GM18498 (cell line): ENCODE measurements around the gene PIP4P1.
A peak's percentile ranks its signal among the peaks of the same experiment; 100 is the strongest.

Source experiments
- ATAC-seq: cut with Tn5 transposase; IDR thresholded peaks from one replicate; pipeline ENCODE4 v1.9.1; 2021; ENCODE audit warnings: mild to moderate bottlenecking, moderate library complexity; ENCODE audit not compliant: unreplicated experiment

PIP4P1 gene

GRCh38 chr14:20438664-20439063 is 22.6 kb downstream of the PIP4P1 start:
- ATAC-seq: no peak

DNA sequence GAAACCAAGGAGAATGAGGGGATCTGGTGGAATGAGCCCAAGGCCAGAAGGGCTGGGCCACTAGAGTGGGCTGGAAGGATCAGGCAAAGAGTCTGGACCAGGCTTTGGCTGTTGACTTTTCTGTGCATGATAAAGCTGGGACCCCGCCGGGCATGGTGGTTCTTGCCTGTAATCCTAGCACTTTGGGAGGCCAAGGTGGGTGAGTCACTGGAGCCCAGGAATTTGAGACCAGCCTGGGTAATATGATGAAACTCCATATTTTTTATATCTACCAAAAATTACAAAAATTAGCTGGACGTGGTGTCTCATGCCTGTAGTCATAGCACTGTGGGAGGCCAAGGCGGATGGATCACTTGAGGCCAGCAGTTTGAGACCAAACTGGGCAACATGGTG is 24.9 kb downstream of the PIP4P1 start:
- ATAC-seq: no peak

DNA sequence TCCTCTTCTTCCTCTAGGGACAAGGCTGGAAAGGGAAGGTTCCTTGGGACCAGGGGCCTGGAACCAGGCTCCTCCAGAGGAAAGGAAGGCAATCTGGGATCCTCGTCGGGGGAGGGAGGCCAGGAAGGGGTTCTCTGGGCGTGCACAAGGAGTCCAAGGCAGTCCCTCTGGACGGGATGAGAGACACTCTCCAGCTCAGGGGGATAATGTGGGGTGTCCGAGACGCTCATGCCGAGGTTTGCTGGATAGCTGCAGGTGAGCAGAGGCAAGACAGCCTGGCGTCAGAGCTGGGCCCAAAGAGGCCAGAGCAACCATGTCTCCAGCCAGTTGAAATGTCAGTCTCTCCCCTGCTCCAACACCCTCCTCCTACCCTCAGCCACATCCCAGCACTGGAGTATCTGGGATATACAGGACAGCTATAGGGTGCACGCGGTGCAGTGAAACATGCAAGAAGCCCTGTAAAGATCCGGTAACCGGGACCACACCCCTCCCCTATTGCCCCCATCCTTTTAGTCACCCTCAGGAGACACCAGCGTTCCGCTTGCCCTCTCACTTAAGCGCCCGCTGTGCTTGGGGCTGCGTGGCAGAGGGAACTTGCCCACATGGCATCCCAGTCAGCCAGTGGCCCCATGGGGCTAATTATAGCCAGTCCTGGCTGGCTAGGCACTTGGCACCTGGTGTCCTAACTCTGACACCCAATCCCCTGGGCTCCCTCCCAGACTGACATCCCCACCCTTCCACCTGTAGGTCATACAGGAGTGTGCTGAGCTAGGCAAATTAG is 25.5 kb downstream of the PIP4P1 start, which contains the start of gene KLHL33:
TSS of gene KLHL33 (minus strand) at position 585 of the 781 bp plus-strand sequence. CDS start at position 230, 355 bp downstream.
- no peak for ATAC-seq

DNA sequence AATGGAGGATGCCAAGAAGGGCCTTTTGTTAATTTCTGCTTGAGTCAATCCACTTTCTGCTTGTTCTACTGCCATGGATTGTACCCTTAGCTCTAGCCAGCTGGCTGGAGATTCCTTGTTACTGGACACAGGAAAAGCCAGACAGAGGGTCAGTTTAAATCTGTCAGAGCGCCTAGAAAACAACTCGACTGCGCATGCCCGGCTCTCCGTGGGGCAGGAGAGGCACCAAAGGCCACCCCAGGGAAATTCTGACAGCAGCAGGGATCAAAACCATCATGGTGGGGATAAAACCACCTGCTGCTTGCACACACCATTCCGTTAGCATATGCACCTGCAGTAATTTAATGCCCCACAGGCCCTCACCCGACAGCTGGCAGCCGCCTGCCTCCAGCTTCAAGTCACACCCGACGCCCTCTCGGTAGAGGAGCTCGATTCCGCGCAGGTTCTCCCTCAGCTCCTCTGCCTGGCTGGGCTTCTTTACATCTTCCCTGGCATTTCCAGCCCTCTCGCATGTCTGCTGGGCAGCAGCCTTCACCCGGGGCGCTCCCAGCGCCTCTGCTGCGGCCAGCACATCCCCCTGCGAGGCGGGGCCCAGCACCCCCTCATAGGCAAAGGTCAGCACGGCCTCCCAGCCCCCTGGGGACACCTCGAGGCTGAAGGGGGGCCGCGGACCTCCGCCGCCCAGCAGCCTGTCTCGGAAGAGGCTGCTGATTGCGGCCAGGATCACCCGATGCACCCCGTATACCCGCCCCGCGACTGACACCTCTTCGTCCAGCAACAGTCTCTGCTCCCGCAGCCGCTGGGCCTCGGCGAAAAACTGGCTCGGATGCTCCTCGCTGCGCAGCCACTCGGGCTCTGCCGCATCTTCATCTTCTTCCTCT is 26.3 kb downstream of the PIP4P1 start:
- ATAC-seq: no peak

DNA sequence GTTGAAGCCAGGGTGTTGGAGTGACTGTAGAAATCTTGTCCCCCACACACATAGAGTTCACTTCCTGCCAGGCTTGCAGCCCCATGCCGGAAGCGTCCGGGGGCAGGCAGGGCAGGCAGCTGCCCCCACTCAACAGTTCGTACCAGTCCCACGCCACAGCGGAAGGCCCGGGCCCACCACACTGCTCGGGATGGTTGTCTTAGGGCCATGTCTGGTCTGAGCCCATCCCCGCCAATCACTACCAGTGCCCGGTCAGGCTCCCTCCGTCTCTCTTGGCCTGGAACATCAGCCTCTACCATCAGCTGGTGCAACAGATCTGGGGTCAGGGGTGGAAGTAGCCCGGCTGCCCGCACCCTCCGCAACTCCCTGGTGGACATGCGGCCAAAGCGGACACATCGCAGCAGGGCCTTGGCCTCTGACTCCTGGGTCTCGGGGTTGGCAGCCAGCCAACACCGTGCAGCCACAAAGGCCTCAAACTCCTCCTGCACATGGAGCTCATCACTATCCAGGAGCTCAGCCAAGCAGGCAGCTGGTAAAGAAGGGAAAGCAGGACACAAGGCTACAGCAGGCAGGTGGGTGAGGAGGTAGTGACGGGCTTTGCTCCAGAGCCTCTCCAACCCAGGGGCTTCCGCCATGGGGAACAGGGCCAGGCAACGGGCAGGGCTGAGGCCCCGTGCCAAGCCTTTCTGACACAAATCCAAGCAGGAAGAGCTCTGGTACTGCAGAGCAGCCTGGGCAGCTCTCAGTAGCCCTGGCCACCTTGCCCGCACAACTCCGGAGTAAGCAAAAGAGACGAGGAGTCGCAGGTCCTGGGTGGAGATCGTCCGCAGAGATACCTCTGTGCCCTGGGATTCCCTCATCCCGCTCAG is 31.2 kb downstream of the PIP4P1 start:
- no peak for ATAC-seq

- ATAC-seq: no peak
Observed at GRCh38 chr14:20428802-20429201, 32.4 kb downstream of the PIP4P1 start.

DNA sequence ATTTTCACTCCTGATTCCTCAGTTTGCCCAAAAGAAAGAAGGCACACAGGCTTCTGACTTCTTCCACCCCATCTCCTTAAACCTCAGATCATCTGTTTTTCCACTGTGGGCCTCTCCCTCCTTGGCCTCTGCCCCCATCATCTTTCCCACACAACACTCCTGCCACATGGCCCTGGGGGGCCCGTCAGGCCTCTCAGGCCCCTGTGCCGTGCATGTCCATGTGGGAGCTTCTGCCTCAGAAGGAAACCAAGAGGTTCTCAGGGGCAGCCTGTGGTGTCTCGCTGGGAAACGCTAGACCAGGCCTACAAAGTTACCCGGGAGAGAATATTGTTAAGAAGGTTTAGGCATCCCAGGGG is 33.2 kb downstream of the PIP4P1 start:
- ATAC-seq: peak; percentile 48

DNA sequence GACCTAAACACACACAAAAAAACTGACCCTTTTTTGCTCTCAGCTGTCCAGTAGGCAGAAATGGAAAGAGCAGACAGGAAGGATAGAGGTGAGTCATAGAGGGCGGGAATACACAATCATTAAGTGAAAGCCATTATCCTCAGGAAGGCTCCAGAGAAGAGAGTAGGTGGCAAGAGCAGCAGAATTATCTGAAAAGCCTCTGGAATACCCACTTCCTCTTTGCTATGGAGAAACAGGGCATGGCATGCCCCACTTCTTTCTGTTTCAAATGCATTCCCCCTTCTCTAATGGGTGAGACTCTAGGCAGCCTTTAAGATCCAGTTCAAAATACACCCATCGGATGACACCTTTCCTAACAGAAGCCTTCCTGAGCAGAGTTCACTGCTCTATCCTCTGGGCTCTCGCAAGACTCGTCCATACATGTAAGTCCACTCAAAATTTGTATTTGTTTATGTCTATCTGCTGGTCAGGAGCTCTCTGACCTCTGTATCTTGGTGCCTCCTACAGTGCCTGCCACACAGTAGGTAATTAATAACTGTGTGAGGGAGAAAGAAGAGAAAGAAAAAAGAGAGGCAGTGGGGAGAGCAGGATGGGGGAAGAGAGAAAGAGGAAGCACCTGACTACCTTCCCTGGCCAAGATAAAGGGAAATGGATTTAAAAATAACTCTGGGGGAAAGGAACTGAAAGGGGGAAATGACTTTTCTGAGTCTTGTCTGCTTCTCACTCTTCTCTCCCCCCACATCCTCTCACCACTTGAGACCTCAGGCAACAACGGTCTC is 33.8 kb downstream of the PIP4P1 start:
- peak; percentile 73 for ATAC-seq

DNA sequence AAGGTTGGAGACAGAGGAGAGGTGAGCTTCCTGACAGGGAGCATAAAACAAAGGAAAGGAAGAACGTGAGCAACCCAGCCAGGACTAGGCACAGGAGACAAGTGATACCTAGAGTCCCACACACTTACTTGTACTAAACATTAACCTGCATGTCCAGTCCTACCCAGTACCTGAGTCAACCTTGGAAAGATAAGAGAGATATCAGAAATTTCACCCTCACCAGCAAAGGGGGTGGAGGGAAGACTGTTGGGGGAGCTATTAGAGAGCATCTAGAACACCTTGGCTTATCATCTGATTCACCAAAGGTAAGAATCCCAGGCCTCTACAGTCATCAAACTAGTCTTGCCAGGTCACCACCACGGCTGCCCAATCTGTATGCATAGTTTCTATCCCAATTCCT is 36.4 kb downstream of the PIP4P1 start:
- no peak for ATAC-seq

DNA sequence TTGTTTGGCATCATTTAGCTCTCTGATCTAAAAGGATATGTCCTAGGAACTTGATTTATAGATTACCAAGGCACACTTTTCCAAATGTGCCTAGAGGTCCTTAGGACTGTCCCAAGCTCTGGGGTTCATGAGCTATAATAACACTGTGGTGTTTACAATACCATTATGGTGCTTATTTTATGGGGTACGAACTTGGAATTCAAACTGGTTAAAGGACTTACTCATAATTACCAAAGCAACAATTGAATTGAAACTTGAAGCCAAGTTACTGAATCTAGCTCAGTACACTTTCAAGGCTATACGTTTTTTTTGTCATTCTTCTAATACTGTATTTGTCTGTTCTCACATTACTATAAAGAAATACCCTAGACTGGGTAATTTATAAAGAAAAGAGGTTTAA is 38.3 kb downstream of the PIP4P1 start:
- ATAC-seq: no peak

DNA sequence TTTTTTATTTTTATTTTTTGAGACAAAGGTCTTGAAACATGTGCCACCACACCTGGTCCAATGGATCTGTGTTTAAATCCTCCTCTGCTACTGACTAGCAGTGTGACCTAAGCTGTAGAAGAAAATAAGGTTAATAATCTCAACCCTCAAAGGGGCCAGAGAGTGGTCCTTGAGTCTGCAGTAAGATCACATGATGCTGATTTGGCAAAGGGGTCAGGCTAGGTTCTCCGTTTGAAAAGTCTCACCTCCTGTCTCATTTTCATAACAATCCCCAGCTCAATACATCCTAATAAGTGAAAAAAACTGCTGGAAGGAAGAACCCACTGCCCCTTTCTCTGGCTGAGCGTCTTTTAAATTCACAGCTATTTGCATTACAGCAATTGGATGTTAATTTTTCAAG is 40.0 kb downstream of the PIP4P1 start:
- ATAC-seq: no peak

GRCh38 chr14:20419419-20419818 is 41.8 kb downstream of the PIP4P1 start:
- ATAC-seq: no peak

- ATAC-seq: no peak
Observed at GRCh38 chr14:20418501-20418909, 42.7 kb downstream of the PIP4P1 start.

GRCh38 chr14:20417250-20418186 is 43.7 kb downstream of the PIP4P1 start:
- no peak for ATAC-seq

DNA sequence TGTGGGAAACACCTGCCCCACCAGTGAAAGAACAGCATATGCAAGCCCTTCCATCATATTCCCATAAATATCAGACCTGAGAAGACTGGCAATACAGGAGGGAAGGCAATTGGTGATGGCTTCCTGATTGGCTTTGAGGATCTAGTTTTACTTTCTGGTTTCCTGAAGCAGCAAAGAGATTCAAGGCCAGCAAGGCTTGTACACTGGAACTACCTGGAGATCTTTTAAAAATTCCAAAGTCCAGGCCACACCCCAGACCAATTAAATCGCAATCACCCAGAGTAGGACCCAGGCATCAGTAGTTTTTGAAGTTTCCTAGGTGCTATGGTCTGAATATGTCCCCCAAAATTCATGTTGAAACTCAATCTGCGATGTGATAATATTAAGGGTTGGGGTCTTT is 45.0 kb downstream of the PIP4P1 start:
- no peak for ATAC-seq

- ATAC-seq: peak; percentile 42
Observed at GRCh38 chr14:20415782-20416206, 45.4 kb downstream of the PIP4P1 start.

DNA sequence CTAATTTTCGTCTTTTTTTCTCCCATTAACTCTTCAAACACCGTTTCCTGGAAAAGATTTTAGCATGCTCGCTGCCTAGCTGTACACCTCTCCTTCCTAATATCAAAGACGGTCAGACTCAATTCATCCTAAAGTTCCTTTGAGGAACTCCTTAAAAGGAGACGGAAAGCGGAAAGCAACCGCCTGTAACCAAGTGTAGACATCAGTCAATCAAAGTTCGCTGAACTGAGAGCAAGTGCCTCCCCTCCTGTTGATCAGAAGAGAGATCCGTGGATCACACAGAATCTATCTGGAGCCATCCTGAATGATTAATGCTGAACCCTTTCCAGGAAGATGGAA is 47.5 kb downstream of the PIP4P1 start:
- peak; percentile 46 for ATAC-seq

DNA sequence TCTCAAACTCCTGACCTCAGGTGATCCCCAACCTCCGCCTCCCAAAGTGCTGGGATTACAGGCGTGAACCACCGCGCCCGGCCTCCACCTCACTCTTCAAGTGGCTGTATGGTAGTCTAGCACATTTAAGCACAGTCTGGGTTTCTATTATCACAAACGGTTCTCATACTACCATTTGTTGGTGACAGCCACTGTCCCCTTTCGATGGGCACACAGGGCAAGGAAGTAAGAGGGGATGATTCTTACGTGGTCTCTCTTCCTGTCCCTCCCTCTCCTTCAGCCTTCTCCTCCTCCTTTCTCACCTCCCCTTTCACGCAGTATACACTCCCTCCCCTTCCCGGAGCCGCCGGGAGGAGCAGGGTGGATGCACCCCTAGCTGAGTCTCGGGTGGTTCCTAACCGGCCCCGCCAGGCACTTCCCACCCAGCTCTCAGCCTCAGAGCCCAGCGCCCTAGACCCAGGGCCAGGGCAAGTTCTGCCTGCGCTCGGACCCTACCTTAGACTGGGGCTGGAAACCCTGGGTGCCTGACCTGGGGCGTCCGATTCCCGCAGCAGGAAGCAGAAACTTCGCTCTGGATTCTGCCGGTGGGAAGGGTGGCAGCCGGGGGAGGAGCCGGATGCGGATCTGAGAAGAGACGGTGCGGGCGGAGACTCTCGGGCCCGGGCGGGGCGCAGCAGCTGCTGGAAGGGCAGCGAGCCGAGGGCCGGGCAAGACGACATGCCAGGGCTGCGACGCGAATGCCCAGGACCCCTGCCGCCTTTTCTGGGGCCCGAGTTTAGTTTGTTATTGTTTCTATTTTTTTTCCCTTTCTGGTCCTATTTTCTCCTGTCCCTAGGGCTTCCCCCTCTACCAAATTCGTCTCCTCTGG is 48.1 kb downstream of the PIP4P1 start, which contains the start of gene TEP1:
TSS of gene TEP1 (minus strand) at position 626 of the 868 bp plus-strand sequence. CDS start 5,062 bp downstream, outside the sequence.
- ATAC-seq: peak; percentile 73
